HepG2 (cell line): Measurements from ENCODE around the gene CAMSAP3. TPM values are rescaled to one million over a fixed set of nuclear protein-coding genes. Genes with fewer than 3 reads are reported as not detected.

Source experiments
- ARID3A ChIP-seq: IDR thresholded peaks from 2 replicates; pipeline ENCODE4 v1.6.1; 2012; ENCODE audit warnings: low read depth, low read length, improper control_type of control experiment
- BCL6 ChIP-seq: IDR thresholded peaks from 2 replicates; pipeline ENCODE4 v1.6.1; 2016; ENCODE audit warnings: missing genetic modification reagents, missing compliant biosample characterization
- BRF2 ChIP-seq: sonication (generic); formaldehyde crosslinking; IDR thresholded peaks from 2 replicates; pipeline ENCODE4 v1.8.1; 2022; ENCODE audit warnings: mild to moderate bottlenecking, missing genetic modification reagents
- CBX5 ChIP-seq: sonication (generic); formaldehyde crosslinking; IDR thresholded peaks from 2 replicates; pipeline ENCODE4 v1.4.0; 2020; ENCODE audit warnings: missing genetic modification reagents, borderline replicate concordance
- EP300 ChIP-seq, 3 experiments: sonication (generic) in 1 of 3; formaldehyde crosslinking in 1 of 3; IDR thresholded peaks; 2 replicates each; pipeline versions ENCODE4 v1.5.1 to v1.6.1; 2011 to 2020; ENCODE audit warnings: low read depth in 2 of 3, low read length in 2 of 3, borderline replicate concordance in 1 of 3, improper control_type of control experiment in 1 of 3, mild to moderate bottlenecking in 1 of 3, missing genetic modification reagents in 1 of 3, moderate library complexity in 1 of 3
- FOXM1 ChIP-seq: sonication (generic); formaldehyde crosslinking; IDR thresholded peaks from 2 replicates; pipeline ENCODE4 v1.5.0; 2020; ENCODE audit warnings: missing genetic modification reagents
- FOXP4 ChIP-seq: sonication (generic); formaldehyde crosslinking; IDR thresholded peaks from 2 replicates; pipeline ENCODE4 v1.4.0; 2020; ENCODE audit warnings: missing genetic modification reagents
- HDAC1 ChIP-seq: sonication (generic); formaldehyde crosslinking; IDR thresholded peaks from 2 replicates; pipeline ENCODE4 v1.5.1; 2020; ENCODE audit warnings: mild to moderate bottlenecking, missing genetic modification reagents
- HNF4G ChIP-seq, 2 experiments: sonication (generic) in 1 of 2; formaldehyde crosslinking in 1 of 2; IDR thresholded peaks; 2 replicates each; pipeline versions ENCODE4 v1.4.0 to v1.6.1; 2011 to 2020; ENCODE audit warnings: borderline replicate concordance in 2 of 2, low read depth in 2 of 2, mild to moderate bottlenecking in 2 of 2, low read length in 1 of 2, missing genetic modification reagents in 1 of 2, moderate library complexity in 1 of 2
- NFE2L1 ChIP-seq: sonication (generic); formaldehyde crosslinking; IDR thresholded peaks from 2 replicates; pipeline ENCODE4 v1.4.0; 2020; ENCODE audit warnings: missing genetic modification reagents, mild to moderate bottlenecking, borderline replicate concordance
- NR1H2 ChIP-seq: sonication (generic); formaldehyde crosslinking; IDR thresholded peaks from 2 replicates; pipeline ENCODE4 v1.8.1; 2022; ENCODE audit warnings: low read depth, missing genetic modification reagents, borderline replicate concordance
- NR2C2 ChIP-seq: sonication (generic); formaldehyde crosslinking; IDR thresholded peaks from 2 replicates; pipeline ENCODE4 v1.4.0; 2020; ENCODE audit warnings: missing genetic modification reagents, mild to moderate bottlenecking, moderate library complexity, borderline replicate concordance
- NR2F1 ChIP-seq, 2 experiments: fragments of 450-650 bp in 1 of 2; formaldehyde crosslinking in 1 of 2; IDR thresholded peaks; 2 replicates each; pipeline versions ENCODE4 v1.5.0 to v1.6.1; 2016 to 2020; ENCODE audit warnings: mild to moderate bottlenecking in 1 of 2, missing compliant biosample characterization in 1 of 2, missing genetic modification reagents in 1 of 2, moderate library complexity in 1 of 2
- PITX1 ChIP-seq: sonication (generic); formaldehyde crosslinking; IDR thresholded peaks from 2 replicates; pipeline ENCODE4 v1.5.1; 2020; ENCODE audit warnings: mild to moderate bottlenecking, missing genetic modification reagents
- REL ChIP-seq: sonication (generic); formaldehyde crosslinking; conservative IDR thresholded peaks from 2 replicates; pipeline ENCODE4 v1.8.0; 2022; ENCODE audit warnings: mild to moderate bottlenecking, missing genetic modification reagents, moderate library complexity
- REPIN1 ChIP-seq: sonication (generic); formaldehyde crosslinking; IDR thresholded peaks from 2 replicates; pipeline ENCODE4 v1.8.0; 2022; ENCODE audit warnings: missing genetic modification reagents, low read depth, mild to moderate bottlenecking, borderline replicate concordance
- TAF1 ChIP-seq: sonication (generic); formaldehyde crosslinking; IDR thresholded peaks from 2 replicates; pipeline ENCODE4 v1.4.0; 2020; ENCODE audit warnings: missing genetic modification reagents
- TARDBP ChIP-seq: sonication (generic); formaldehyde crosslinking; IDR thresholded peaks from 2 replicates; pipeline ENCODE4 v1.8.0; 2022; ENCODE audit warnings: mild to moderate bottlenecking, missing genetic modification reagents
- TBX2 ChIP-seq: sonication (generic); formaldehyde crosslinking; IDR thresholded peaks from 2 replicates; pipeline ENCODE4 v1.5.0; 2020; ENCODE audit warnings: missing genetic modification reagents, mild to moderate bottlenecking, borderline replicate concordance
- ZFP62 ChIP-seq: sonication (generic); formaldehyde crosslinking; IDR thresholded peaks from 2 replicates; pipeline ENCODE4 v1.4.0; 2020; ENCODE audit warnings: missing genetic modification reagents
- ZNF331 ChIP-seq: sonication (generic); formaldehyde crosslinking; IDR thresholded peaks from 2 replicates; pipeline ENCODE4 v1.4.0; 2020; ENCODE audit warnings: missing genetic modification reagents
- ZNF354B ChIP-seq: sonication (generic); formaldehyde crosslinking; IDR thresholded peaks from 2 replicates; pipeline ENCODE4 v1.8.0; 2022; ENCODE audit warnings: mild to moderate bottlenecking, missing genetic modification reagents
- ZNF367 ChIP-seq: sonication (generic); formaldehyde crosslinking; IDR thresholded peaks from 2 replicates; pipeline ENCODE4 v1.4.0; 2020; ENCODE audit warnings: missing genetic modification reagents, borderline replicate concordance
- ZNF775 ChIP-seq: sonication (generic); formaldehyde crosslinking; IDR thresholded peaks from 2 replicates; pipeline ENCODE4 v1.4.0; 2020; ENCODE audit warnings: missing genetic modification reagents, mild to moderate bottlenecking, moderate library complexity, borderline replicate concordance
- ZSCAN31 ChIP-seq: sonication (generic); formaldehyde crosslinking; IDR thresholded peaks from 2 replicates; pipeline ENCODE4 v1.5.0; 2020; ENCODE audit warnings: low read depth, mild to moderate bottlenecking, missing genetic modification reagents
- polyA plus RNA-seq, 8 experiments: library from polyadenylated mRNA; depleted of rRNA in 3 of 8; stranded (reverse) in 7 of 8; unstranded in 1 of 8; fragments of >200 nt; fragmentation: Illumina TruSeq in 4 of 8; extraction: Trizol in 4 of 8; gene quantifications; 2 replicates each; pipeline versions ENCODE4 v1.2.1 to v1.2.3, GENCODE V29; 2011 to 2016; ENCODE audit warnings: low read depth in 4 of 8, missing spikeins in 1 of 8, mixed read lengths in 1 of 8; ENCODE audit not compliant: insufficient read depth in 1 of 8
- total RNA-seq, 5 experiments: library from RNA; depleted of rRNA; stranded (reverse); fragments of >200 nt; fragmentation: Illumina TruSeq; extraction: Trizol; gene quantifications; 2 replicates each; pipeline ENCODE4 v1.2.3, GENCODE V29; 2016; ENCODE audit warnings: low read depth in 1 of 5

Gene CAMSAP3
- total and polyA plus RNA-seq, 2 of the 13 experiments (the other 11 are each of a cell fraction or from before 2014, with no cell fraction given) = 10.8 to 11.8 TPM

GRCh38 chr19:7652061-7652641, 56.5 kb downstream of the CAMSAP3 start (continued):
- TF ChIP-seq FOXP4 (CRISPR knock-in tag) (peak; percentile 91), BCL6 (peak; percentile 96; the same call in 1 of the 2 replicates), NR2C2 (CRISPR knock-in tag) (peak; percentile 85), ZNF354B (CRISPR knock-in tag) (no peak), NFE2L1 (CRISPR knock-in tag) (no peak), EP300 (IDR thresholded peaks at IDR 0.05; ENCODE audit: low read depth in 2 of 2, low read length in 2 of 2) (peak; percentile 72 to 81; a peak in 3 of 4 replicates), EP300 (CRISPR knock-in tag; IDR thresholded peaks at IDR 0.05; ENCODE audit: borderline replicate concordance) (peak; percentile 84), ARID3A (peak; percentile 63; the same call in 1 of the 2 replicates), ZNF775 (no peak), TAF1 (CRISPR knock-in tag) (no peak), PITX1 (peak; percentile 79), TARDBP (peak; percentile 75), REL (CRISPR knock-in tag) (no peak), BRF2 (peak; percentile 72; the same call in 1 of the 2 replicates), NR1H2 (CRISPR knock-in tag) (no peak), ZNF367 (CRISPR knock-in tag) (no peak), ZSCAN31 (CRISPR knock-in tag) (peak; percentile 66; the same call in 1 of the 2 replicates), REPIN1 (CRISPR knock-in tag) (peak; percentile 79; the same call in 1 of the 2 replicates), ZNF331 (CRISPR knock-in tag) (peak; percentile 89; the same call in 1 of the 2 replicates), CBX5 (CRISPR knock-in tag) (peak; percentile 86; the same call in 1 of the 2 replicates), ZFP62 (no peak), HNF4G (IDR thresholded peaks at IDR 0.05; ENCODE audit: borderline replicate concordance, low read depth, low read length) (no peak; the same call in 1 of the 2 replicates), HNF4G (CRISPR knock-in tag; IDR thresholded peaks at IDR 0.05; ENCODE audit: borderline replicate concordance, low read depth) (no peak), TBX2 (peak; percentile 98), NR2F1 (CRISPR knock-in tag; IDR thresholded peaks at IDR 0.05) (peak; percentile 74 to 81), HDAC1 (peak; percentile 91), FOXM1 (CRISPR knock-in tag) (no peak)
